Epithelial cell of prostate (primary cell): ENCODE data around the gene RC3H2.
"Not testable (repeated sequence)": the region's sequence is repeated elsewhere in the genome, so short reads cannot be mapped to it uniquely, and the experiment has no call there.

Experiments used
- DNase-seq: peaks from one replicate; pipeline ENCODE4 v3.0.0-alpha.2; 2011; ENCODE audit warnings: low read depth, low spot score
- H3K27ac ChIP-seq: fragments of 450-650 bp; 2 replicates; pipeline ENCODE4 v1.5.1; 2017; ENCODE audit warnings: mild to moderate bottlenecking

Gene RC3H2

DNA sequence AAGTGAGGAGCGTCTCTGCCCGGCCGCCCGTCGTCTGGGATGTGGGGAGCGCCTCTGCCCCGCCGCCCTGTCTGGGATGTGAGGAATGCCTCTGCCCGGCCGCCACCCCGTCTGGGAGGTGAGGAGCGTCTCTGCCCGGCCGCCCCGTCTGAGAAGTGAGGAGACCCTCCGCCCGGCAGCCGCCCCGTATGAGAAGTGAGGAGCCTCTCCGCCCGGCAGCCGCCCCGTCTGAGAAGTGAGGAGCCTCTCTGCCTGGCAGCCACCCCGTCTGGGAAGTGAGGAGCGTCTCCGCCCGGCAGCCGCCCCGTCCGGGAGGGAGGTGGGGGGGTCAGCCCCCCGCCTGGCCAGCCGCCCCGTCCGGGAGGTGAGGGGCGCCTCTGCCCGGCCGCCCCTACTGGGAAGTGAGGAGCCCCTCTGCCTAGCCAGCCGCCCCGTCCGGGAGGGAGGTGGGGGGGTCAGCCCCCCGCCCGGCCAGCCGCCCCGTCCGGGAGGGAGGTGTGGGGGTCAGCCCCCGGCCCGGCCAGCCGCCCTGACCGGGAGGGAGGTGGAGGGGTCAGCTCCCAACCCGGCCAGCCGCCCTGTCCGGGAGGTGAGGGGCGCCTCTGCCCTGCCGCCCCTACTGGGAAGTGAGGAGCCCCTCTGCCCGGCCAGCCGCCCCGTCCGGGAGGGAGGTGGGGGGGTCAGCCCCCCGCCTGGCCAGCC lies 52.9 kb downstream of the RC3H2 start:
- not testable (repeated sequence) for DNase-seq, H3K27ac ChIP-seq

DNA sequence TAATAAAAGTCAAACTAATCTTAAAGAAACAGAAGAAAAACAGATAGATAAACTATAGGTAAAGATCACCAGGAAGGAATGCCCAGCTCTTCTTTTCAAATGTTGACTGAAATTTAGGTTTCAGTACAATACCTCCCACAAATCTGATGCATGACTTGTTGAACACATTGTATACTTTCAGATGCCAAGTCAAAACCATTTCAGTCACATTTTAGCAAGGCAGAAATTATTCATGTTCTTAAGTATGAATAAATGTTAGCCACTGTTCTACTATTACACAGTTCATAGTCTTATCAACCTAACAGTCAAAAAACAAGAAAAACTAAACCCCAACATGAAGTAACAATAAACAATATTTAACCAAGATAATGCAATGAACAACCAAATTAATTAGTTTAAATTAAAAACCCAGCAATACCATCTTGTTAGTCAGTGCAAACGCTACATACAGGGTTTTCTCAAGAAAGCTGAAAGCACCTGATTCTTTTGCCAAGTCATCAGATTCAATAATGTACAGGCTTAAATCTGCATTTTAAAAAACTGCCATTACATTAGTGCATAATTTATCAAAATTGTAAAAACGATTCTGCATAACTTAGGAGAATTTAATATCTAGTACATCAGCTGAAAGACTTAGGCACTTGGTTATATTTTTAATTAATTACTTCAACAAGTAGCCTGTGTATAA lies 56.8 kb downstream of the RC3H2 start:
- DNase-seq = no peak
- no peak overlapping the region for H3K27ac ChIP-seq

DNA sequence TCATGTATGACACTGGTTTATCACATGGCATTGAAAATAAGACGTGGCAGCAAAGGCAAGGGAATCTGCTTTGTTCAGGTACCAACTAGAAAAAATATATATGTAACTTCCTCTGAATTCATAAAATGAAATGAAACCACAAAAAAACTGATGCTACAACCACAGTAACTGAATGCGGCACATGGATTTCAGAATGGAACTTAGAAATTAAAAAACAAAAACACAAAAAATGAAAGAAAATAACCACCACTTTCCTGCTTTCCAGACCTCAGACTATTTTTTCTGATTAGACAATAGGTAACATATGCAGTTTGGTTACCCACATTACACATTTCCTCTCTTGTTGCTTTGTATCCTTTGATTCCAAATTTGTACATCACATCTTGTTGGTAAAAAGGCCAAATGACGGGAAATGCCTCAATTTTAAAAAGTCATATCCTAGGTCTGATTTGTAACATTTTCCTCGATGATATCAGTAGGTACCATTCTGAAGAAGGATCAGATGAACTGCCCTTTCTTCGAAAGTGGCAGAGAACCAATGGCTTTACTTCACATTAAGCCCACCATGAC lies 58.7 kb downstream of the RC3H2 start:
- no peak overlapping the region for H3K27ac ChIP-seq
- DNase-seq = no peak

DNA sequence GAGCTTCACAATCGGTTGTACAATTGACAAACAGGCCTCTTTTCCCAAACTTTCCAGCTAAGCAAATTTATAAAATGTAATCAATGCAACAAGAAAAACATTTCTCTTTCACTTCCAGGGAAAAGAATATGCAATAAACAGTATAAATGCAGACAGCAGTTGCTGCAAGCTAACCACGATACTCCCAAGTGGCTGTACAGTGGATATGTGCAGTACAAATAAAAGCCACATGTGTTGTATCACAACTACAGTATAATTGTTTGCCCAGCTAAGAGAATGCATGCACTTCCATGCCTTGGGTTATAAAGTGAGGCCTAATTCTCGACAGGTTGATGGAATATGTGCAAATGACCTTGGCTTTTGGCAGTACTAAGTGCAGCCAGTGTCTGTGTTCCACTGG lies 60.0 kb downstream of the RC3H2 start:
- no peak overlapping the region for H3K27ac ChIP-seq
- no peak for DNase-seq

DNA sequence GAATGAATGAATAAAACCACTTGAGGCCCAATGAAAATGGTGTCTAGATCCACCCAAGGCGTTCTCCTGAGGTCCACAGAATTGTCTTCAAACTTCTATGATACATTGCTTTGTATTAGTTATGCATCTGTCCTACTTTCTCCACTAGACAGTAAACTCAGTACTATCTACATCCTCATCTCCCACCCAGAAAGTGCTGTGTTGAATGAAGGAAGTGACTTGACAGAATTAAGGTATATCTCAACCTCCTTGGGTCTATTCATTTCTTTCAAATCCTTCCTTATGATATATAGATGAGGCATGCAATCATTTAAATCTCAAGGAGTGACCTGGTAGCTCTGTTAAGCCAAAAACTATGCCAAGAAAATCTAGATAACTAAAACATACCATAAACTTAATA lies 61.0 kb downstream of the RC3H2 start:
- H3K27ac ChIP-seq = no peak overlapping the region
- DNase-seq = no peak

DNA sequence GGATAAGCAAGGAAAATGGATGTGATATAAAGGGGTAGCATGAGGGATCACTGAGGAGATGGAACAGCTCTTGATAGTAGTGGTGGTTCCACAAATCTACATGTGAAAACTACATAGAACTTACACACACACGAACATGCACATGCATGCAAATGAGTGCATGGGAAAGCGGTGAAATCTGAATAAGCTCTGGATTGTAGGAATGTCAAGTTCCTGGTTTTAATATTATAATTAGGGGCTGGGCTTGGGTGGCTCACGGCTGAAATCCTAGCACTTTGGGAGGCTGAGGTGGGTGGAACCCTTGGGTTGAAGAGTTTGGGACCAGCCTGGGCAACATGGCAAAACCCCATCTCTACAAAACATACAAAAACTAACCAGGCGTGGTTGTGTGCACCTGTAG lies 63.7 kb downstream of the RC3H2 start:
- H3K27ac ChIP-seq = no peak overlapping the region
- DNase-seq = no peak

DNA sequence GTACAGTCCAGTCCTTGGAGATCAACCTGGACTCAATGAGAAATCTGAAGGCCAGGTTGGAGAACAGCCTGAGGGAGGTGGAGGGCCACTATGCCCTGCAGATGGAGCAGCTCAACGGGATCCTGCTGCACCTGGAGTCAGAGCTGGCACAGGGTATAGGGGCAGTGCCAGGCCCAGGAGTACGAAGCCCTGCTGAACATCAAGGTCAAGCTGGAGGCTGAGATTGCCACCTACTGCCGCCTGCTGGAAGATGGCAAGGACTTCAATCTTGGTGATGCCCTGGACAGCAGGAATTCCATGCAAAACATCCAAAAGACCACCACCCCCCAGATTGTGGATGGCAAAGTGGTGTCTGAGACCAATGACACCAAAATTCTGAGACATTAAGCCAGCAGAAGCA lies 66.7 kb downstream of the RC3H2 start:
- not testable (repeated sequence) for DNase-seq, H3K27ac ChIP-seq

DNA sequence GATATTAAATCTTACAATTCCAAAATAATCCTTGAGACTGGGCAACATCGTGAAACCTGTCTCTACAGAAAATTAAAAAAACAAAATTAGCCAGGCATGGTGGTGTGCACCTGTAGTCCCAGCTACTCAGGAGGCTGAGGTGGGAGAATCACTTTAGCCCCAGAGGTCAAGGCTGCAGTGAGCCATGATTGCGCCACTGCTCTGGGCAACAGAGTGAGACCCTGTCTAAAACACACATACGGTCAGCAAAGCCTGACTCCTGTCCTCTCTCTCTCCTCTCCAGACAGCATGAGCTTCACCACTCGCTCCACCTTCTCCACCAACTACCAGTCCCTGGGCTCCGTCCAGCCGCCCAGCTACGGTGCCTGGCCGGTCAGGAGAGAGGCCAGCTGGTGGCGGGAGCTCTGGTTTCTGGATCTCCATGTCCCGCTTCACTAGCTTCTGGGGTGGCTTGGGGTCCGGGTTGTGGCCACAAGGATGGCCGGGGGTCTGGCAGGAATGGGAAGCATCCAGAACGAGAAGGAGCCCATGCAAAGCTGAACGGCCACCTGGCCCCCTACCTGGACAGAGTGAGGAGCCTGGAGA lies 67.8 kb downstream of the RC3H2 start:
- H3K27ac ChIP-seq = no peak overlapping the region
- DNase-seq = no peak

DNA sequence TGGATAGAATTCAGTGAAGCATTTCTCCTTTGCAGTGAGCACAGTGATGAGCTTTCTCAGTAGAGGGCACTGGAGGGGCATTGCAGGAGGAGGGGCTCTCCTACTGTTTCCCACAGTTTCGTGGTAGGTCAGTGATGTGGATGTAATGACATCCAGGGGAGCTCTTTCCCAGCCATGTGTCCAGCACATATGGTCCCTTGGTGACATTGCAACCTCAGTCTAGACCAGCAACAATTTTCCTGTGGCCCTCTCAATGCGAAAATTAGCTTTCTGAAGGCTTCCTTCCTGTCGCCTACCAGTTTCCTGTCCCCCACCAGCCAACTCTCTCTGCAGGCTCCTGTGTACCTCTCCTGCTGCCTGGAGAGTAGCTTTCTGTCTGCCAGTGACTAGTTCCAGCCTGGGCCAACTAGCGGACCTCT lies 69.8 kb downstream of the RC3H2 start:
- H3K27ac ChIP-seq = no peak overlapping the region
- DNase-seq = no peak

DNA sequence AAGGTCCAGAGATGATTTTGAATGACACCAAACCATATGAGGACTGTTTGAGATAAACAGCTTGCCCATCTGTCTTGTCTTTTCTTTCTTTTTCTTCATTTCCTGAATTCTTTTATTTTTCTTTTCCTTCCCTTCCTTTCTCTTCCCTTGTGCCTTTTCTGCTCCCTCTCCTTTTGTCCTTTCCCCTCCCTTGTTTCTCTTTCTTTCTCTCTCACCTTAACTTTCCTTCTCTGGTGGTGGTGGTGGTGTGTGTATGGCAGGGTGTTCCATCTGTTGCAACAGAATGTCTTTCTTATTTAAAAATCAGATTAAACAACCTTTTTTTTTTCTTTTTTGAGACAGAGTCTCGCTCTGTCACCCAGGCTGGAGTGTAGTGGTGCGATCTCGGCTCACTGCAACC lies 73.0 kb downstream of the RC3H2 start:
- no peak for DNase-seq
- H3K27ac ChIP-seq = no peak overlapping the region

DNA sequence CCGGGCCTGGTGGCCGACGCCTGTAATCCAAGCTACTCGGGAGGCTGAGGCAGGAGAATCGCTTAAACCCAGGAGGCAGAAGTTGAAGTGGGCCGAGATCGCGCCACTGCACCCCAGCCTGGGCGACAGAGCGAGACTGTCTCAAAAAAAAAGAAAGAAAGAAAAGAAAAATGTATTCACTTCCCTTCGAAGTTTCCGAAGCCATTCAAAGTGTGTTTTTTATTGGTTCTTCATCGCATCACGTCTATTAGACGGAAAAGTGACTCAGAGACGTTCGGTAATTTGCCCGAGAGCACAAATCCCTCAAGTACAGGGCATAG lies 76.2 kb downstream of the RC3H2 start:
- H3K27ac ChIP-seq = peak overlapping the region; percentile 79
- DNase-seq = not testable (repeated sequence)

DNA sequence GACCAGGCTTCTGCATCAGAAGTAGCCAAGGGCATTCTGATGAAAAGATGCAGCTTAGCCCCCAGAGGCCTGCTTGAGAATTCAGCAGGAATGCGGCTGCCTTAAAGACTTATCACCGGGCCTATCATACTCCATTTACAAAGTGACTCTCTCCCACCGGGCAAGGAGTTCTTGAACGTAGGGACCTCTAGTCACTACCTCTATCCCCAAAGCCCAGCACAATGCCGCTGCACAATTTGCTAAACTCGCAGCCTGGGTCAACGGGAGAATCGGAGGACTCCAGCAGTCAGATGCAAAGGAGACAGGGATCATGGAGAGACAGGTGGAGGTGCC lies 77.4 kb downstream of the RC3H2 start:
- H3K27ac ChIP-seq = peak overlapping the region; percentile 79
- no peak for DNase-seq

DNA sequence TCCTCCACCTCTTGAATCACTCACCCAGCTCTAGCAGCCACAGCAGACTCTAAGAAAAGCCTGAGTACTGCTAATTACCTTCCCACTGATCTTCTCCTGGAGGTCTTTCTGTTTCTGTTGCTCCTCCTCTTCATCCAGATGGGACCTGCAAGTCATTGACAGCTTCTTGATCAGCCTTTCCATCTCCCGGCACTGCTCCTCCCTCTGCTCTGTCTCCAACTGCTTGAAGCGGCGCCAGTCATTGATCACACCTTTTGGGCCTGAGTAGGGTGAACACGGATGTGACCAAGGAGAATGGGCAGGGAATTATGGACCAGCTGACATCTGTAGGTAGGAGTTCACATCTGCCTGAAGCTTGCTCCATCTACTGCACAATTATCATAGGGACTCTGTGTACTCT lies 82.2 kb downstream of the RC3H2 start:
- no peak for DNase-seq
- H3K27ac ChIP-seq = no peak overlapping the region

DNA sequence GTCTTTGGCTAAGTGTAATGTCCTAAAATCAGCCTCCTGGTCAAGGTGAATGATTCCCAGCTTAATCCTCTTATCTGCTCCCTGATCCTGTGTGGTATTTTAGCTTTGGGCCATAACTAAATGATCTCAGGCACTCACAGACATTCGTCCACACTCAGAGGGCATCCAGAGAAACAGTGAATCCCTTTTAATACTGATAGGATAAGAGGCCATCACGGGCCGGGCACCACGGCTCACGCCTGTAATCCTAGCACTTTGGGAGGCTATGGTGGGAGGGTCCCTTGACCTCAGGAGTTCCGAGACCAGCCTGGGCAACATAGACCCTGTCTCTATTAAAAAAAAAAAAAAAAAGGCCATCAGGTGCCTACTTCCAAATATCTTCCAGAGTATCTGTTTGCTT lies 83.1 kb downstream of the RC3H2 start:
- no peak for DNase-seq
- no peak overlapping the region for H3K27ac ChIP-seq

DNA sequence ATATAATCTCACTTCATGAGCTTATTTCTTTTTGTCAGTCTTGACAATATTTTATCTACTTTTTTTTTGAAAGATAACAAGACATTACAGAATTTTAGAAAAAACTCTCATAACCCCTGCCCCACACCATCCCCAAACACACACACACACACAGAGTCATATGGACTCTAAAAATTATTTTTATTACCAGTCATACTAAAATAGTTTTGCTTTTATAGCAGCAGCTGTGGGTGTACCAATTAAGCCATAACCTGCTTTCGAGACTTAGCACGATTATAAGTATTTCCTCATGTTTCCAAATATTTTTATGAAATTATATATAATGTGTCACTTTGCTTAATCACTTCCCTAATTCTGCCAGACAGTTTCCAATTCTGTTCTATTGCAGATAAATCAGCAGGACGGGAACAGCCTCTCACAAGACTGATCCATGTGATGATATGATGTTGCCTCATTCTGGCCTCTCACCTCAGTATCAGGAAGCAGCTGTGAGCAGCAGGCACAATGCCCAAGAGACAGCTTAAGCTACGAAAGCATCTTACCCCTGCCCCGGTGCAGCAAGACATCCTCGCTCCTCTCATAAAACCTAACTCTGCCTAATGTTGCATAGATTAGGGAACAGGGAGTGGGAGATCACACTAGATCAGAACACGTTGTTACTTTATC lies 83.7 kb downstream of the RC3H2 start:
- H3K27ac ChIP-seq = no peak overlapping the region

DNA sequence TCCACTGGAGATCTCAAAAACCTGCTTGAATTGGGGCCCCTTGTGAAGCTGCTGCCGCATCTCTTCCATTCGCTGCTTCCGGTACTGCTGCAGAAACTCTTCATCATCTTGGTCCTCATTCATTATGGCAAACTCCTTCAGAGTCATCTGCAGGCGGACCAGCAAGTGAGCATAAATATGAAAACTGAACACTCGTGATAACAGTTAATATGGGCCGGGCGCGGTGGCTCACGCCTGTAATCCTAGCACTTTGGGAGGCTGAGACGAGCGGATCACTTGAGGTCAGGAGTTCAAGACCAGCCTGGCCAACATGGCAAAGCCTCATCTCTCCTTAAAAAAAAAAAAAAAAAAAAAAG lies 84.7 kb downstream of the RC3H2 start:
- H3K27ac ChIP-seq = no peak overlapping the region
- DNase-seq = no peak

More for the DNA sequence above, 83.7 kb downstream of the RC3H2 start:
- DNase-seq = no peak

DNA sequence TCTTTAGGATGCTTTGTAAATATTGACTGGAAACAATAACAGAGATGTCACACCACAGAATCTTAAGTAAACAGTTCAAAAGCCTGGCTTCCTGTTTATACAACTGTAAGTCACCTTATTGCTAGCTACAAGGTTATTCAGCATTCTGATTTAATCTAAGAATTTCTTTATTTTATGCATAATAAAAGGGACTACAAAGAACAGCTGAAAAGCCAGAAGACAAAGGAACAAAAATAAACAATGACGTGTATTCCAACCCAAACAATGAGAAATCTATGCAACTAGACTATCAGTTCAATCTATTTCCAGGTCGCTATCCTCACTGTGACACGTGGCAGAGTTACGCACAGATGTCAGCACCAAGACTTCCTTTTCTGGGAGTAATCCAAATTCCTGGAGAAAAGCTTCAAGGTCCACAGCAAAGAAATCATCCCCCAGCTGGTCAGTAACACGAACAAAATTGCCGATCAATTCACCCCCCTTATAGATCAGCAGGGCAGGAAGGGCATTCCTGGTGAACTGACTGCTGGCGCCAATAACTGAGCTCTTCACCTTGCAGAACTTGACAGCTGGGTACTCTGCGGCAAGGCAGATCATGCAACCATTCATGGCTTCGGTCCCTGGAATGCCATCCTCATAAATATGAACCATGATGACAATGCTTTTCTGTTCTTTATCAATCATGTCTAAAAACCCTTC lies 85.2 kb downstream of the RC3H2 start:
- H3K27ac ChIP-seq = peak overlapping the region; percentile 12
- DNase-seq = no peak

DNA sequence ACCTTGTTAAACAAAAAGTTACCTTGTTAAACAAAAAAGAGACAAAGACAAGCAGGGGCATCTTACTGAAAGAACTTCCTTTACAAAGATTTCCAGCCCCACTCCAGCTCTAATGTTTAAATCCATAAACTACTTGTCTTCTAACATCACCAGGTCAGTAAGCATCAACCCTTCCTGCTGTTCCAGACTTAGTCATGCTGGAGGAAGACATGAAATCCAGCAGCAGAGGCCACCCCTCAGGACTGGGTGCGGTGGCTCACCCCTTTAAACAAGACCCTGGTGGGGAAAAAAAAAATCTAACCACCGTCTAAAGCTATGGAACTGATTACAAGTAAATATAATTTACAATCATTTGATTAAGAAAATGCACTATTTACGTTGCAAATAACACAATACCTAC lies 85.8 kb downstream of the RC3H2 start:
- peak overlapping the region; percentile 12 for H3K27ac ChIP-seq
- no peak for DNase-seq

DNA sequence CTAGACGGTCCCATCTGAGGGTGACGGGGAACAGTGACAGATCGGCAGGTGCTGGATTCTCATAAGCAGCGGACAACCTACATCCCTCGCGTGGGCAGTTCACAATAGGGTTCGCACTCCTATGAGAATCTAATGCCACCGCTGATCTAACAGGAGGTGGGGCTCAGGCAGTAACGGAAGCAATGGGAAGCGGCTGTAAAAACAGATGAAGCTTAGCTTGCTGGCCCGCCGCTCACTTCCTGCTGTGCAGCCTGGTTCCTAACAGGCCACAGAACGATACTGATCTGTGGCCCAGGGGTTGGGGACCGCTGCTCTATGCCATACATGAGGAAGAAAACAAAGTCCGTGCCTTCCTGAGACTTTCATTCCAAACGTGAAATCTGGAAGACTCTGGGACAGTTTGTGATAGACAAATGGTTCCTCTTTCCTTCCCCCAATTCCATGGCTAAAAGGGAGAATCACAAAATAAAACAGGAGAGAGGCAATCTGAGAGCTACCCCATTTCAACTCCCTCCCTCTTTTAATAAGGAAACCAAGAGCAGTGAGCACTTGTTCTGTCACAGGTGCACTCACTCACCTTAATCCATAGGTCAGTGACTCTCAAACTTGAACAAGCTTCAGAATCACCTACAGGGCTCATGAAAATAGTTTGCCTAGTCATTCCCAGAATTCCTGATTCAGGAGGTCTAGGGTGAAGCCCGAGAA lies 88.8 kb downstream of the RC3H2 start:
- DNase-seq = no peak
- no peak overlapping the region for H3K27ac ChIP-seq

DNA sequence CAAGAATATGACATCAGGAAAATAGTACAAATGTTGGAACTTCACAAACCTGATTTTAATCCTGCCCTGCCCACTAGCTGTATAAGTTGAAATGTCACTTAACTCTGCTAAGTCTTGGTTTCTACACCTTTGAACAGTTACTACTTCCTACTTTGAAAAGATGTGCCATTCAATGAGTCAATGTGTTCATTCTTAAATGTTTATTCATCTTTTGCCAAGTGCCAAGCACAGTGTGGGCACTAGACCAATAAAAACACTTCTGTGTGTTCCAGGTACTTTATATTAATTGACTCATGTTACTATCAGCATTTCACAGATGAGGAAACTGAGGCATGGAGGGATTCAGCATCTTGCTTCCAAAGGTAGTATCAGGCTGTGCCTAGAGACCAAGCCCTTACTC lies 89.6 kb downstream of the RC3H2 start:
- no peak overlapping the region for H3K27ac ChIP-seq
- DNase-seq = no peak
